Fibroblast of the aortic adventitia (primary cell): ENCODE measurements around the gene IRAK2. TPM values are rescaled to one million over a fixed set of nuclear protein-coding genes. Genes with fewer than 3 reads are reported as not detected.

Experiments
- DNase-seq: peaks from one replicate; pipeline ENCODE4 v3.0.0-alpha.2; 2010; ENCODE audit warnings: low read depth
- H3K4me3 ChIP-seq: 2 replicates; pipeline ENCODE4 v1.5.1; 2011; ENCODE audit warnings: low read depth, mild to moderate bottlenecking, control low read depth, low read length, moderate library complexity
- CTCF ChIP-seq: IDR thresholded peaks from 2 replicates; pipeline ENCODE4 v1.5.1; 2011; ENCODE audit warnings: mild to moderate bottlenecking, low read length, control low read depth, inconsistent platforms; ENCODE audit not compliant: insufficient read depth
- total RNA-seq: library from RNA; depleted of rRNA; stranded (reverse); fragments of >200 nt; gene quantifications from 2 replicates; pipeline ENCODE4 v1.2.3, GENCODE V29; 2012; ENCODE audit warnings: low replicate concordance

The IRAK2 gene
- total RNA-seq, 1 donor: 9.1 TPM

- H3K4me3 ChIP-seq: no peak overlapping the region
- TF ChIP-seq CTCF: no peak
- no peak for DNase-seq
These were observed 80.5 kb downstream of the IRAK2 start for GRCh38 chr3:10245081-10245712.

- DNase-seq: no peak
- H3K4me3 ChIP-seq: peak overlapping the region; percentile 93
- TF ChIP-seq CTCF: no peak
These were observed 83.0 kb downstream of the IRAK2 start for GRCh38 chr3:10247679-10248183.

GRCh38 chr3:10248184-10248983 is 83.7 kb downstream of the IRAK2 start, which contains the start of gene TATDN2:
Gene TATDN2 (plus strand): TSS chr3:10248459. CDS start chr3:10249201, 742 bp downstream.
- TF ChIP-seq CTCF: no peak
- peak; percentile 95 for DNase-seq
- peak within 1 kb of the TSS; percentile 93 for H3K4me3 ChIP-seq

GRCh38 chr3:10248984-10249748 is 84.4 kb downstream of the IRAK2 start:
- TF ChIP-seq CTCF: no peak
- DNase-seq: peak; percentile 5
- H3K4me3 ChIP-seq: peak overlapping the region; percentile 93

GRCh38 chr3:10249833-10250232 is 85.1 kb downstream of the IRAK2 start:
- no peak for TF ChIP-seq CTCF
- peak overlapping the region; percentile 93 for H3K4me3 ChIP-seq
- peak; percentile 20 for DNase-seq

GRCh38 chr3:10251006-10251405 is 86.3 kb downstream of the IRAK2 start:
- no peak for DNase-seq
- peak overlapping the region; percentile 35 for H3K4me3 ChIP-seq
- TF ChIP-seq CTCF: no peak
